AG09319 (cell line): Measurements from ENCODE around the gene SLC38A6.

ENCODE experiments used
- DNase-seq: peaks from one replicate; pipeline ENCODE4 v3.0.0-alpha.2; 2010; ENCODE audit warnings: low read depth; ENCODE audit errors: extremely low read depth
- TF ChIP-seq, protein P1 (sequence below): IDR thresholded peaks from 2 replicates; pipeline ENCODE4 v1.5.1; 2011; ENCODE audit warnings: low read depth, mild to moderate bottlenecking, inconsistent platforms, low read length, moderate library complexity

The SLC38A6 gene

DNA sequence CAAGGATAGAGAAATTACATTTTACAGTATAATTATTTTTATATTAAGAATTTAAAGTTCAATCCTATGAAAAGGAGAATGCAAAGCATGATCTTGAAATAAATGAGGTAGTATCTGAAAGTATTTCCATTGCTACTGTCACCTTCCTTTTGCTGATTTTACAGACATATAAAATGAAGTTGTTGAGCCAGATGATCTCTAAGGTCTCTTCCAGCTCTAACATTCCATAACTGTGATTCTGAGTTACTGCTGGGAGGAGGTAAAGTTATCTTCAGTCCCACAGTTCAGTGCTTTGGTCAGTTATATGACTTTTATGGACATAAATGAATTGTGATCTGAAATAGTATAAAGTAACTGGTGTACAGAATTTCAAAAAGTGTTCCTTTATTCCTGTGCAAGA lies 52.8 kb downstream of the SLC38A6 start:
- TF ChIP-seq, protein P1, sequence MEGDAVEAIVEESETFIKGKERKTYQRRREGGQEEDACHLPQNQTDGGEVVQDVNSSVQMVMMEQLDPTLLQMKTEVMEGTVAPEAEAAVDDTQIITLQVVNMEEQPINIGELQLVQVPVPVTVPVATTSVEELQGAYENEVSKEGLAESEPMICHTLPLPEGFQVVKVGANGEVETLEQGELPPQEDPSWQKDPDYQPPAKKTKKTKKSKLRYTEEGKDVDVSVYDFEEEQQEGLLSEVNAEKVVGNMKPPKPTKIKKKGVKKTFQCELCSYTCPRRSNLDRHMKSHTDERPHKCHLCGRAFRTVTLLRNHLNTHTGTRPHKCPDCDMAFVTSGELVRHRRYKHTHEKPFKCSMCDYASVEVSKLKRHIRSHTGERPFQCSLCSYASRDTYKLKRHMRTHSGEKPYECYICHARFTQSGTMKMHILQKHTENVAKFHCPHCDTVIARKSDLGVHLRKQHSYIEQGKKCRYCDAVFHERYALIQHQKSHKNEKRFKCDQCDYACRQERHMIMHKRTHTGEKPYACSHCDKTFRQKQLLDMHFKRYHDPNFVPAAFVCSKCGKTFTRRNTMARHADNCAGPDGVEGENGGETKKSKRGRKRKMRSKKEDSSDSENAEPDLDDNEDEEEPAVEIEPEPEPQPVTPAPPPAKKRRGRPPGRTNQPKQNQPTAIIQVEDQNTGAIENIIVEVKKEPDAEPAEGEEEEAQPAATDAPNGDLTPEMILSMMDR: no peak
- DNase-seq: no peak

DNA sequence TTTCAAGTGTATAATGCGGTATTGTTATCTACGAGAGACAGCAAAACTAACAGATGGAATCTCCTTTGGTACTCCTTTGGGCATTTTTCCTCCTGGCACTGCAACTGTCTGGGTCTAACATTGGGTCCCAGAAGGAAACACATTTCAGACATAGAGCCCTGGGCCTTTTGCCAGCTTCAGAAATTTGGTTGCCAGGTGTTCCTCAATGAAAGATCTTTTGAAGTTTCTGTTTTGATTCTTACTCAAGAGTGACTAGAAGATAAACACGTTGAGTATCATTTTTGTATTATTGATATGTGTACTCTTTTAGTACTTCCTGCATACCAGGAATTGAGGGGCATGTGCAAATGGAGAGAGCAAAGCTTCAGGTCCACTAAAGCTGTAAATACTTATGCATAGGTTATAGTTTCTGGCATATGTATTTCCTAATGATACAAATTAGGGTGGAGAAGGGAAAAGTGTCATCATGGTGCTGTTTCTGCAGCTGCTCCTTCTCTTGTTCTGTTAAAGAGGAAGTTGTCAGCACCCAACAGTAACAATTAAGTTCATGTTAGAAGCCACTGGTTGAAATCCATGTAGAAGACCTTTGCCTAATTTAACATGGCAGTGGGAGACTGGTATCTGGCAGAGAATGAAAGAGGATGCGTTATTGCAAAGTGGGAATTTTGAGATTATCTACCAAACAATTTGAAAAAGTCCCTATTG lies 53.5 kb downstream of the SLC38A6 start:
- no peak for DNase-seq

DNA sequence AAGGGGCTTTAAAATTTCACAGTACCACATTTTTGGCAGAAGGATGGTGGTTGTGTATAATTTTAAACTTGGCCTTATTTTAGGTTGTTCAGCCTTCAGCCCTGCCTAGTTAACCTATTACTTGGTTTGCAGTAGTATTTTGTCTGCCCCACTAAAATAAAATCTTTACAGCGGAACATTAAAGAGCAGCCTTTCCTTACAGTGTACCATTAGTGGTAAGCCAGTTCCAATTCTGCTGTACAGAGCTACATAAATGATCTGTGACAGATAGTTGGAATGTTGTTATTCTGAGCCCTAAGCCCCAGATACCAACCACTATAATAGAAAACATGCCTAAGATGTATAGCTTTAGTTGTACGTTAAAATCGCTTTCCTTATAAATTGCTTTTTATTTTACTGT lies 56.2 kb downstream of the SLC38A6 start:
- TF ChIP-seq, protein P1: no peak
- DNase-seq: no peak

More for the DNA sequence above, 53.5 kb downstream of the SLC38A6 start:
- TF ChIP-seq, protein P1: no peak

DNA sequence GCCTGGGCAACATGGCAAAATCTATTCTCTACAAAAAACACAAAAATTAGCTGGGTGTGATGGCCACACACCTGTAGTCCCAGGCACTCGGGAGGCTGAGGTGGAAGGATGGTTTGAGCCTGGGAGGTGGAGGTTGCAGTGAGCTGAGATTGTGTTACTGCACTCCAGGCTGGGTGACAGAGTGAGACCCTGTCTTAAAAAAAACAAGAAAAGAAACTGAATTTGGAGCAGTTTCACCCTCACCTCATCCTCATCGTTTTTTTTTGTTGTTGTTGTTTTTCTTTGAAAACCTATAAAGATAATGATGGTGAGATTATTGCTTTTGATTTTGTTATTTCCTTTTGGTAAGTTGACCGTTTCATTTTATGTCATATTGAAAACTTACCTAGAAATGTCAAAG lies 60.7 kb downstream of the SLC38A6 start:
- TF ChIP-seq, protein P1: no peak
- no peak for DNase-seq

DNA sequence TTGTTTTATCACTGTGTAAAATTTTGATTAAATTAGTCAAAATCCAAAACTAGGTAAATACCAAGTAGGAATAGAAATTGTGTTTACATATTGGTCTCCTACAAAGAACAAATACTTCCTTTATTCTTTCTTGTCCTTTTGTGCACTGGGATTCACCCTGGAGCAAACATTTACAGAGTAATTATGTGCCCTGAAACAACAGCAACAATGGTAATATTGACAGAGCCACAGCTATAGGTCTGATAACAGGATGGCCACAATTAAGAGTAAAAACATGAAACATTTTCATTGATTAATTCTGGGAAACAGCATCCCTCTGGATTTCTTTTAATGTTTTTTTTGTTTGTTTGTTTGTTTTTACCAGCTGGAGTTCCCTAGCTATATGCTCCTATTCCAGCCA lies 61.2 kb downstream of the SLC38A6 start:
- TF ChIP-seq, protein P1: no peak
- no peak for DNase-seq

DNA sequence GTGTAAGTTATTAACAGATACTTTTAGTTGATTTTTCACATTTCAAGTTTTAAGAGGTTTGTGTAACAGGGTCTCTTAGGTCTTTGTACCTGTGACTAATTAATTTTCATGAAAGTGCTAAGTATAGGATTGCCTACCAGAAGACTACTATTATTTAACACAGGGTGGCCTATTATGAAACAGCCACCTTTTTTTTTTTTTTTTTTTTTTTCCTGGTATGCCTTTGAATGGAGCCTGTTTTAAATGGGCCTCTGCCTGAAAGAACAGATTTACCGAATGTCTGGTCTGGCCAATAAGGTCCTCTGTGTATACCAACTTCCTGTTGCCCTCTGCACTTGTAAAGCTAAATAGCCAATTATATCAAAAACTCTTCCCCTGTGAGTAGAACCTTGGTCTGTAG lies 62.5 kb downstream of the SLC38A6 start:
- DNase-seq: no peak
- TF ChIP-seq, protein P1: no peak

DNA sequence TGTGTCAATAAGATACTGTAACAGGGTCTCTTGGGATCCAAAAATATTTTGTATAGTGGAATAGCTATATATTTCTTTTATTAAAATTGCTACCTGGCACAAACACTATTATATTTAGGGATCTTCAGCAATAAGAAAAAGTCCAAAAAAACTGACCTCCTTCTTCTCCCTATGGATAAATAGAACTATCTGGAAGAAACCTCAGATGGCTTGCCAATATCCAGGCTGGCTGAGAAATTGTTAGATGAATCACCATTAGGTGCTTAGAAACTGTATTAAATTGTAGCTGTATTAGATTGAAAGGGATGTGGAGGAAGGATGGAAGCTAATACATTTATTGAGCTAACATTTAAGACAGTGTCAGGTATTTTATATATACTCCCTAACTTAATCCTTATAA lies 66.0 kb downstream of the SLC38A6 start:
- DNase-seq: no peak
- TF ChIP-seq, protein P1: no peak
